Activated CD4-positive, alpha-beta T cell treated with anti-CD3 and anti-CD28 coated beads for 1 hour (primary cell): Measurements from ENCODE around the gene CXXC4.

Experiments
- DNase-seq: peaks from one replicate; pipeline ENCODE4 v3.0.0-alpha.2; 2020

CXXC4 gene

DNA sequence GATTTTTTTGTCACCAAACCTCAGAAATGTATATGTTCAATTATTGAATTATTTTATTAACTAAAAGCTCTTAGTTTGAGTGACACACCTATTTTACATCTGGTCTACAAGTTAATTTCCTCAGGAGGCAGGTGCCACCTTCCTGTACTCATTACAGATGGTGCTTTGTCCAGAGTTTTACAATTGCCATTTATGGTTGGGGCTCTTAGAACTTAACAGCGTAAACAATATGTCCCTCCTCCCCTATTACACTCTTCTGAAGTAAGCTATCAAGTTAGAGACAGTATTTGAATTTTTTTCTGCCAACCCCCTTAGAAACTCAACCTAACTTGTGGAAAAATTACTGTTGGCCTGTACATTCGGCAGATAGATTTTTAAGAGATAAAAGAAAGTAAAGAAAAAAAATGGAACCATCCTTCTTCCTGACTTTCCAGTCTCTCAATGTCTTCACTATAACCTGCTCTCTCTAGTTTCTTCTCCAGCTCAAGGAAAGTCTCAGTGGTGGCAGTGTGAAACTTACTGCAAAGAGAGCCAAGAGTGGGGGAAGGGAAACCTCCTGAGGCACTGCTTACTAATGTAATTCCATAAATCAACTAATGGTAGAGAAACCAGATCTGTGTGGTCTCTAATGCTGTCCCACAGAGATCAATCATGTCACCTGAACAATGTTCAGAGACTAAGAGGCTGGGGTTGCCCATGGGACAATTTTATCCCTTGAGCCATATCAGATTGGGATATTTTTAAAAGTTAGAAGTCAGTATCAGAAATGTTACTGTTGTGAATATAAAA, 7.8 kb downstream of the CXXC4 start:
- DNase-seq: no peak

DNA sequence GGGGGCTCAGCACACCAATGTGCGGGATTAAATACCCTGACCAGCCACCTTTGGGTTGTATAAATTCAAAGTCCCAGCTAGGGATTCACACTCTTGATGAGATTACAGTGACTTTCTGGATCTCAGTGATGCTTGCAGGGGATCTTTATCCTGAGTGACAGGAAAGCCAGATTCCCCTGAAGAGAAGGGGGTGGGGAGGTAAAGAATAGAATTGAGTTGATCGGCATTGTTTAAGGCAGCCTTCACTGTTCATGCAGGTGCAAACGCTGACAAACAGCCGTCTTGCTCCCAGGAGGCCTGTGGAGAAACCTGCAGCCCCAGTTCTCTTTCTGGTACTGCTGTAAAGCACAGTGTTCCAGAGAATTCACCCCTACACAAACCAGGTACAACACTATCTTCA, 19.0 kb downstream of the CXXC4 start:
- no peak for DNase-seq

DNA sequence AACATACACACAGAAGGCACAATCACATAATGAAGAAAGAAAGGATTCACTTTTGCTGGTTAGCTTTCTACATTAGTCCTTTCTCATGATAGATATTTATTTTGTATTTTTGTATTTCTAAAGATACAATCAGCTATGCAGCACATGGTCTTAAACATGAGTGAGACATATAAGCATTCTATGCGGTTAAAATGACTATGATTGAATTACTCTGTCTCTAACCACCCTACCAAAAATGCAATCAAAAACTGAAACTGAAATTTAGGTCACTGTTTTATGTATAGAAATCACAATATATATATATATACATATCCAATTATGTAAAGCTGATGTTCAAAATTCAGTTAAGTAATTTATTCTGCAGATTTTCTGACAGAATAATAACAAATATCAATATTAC, 21.9 kb downstream of the CXXC4 start:
- DNase-seq: no peak

DNA sequence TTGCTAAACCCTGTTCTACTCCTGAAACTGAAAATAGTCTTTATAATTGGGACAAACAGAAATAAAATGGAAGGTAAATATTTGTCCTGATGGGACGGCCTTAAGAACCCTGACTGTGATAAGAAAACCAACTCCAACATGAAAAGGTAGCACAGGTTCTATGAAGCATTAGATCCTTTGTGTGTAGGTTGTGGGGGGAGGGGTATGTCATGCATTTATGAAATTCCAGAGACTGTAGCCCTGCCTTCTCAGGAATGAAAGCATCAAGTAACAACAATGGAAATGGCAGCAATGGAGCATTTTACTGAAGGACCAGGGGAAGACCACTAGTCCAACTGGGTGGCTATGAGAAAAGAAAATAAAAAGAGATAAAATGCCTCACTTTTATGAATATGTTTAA, 23.9 kb downstream of the CXXC4 start:
- DNase-seq: no peak

DNA sequence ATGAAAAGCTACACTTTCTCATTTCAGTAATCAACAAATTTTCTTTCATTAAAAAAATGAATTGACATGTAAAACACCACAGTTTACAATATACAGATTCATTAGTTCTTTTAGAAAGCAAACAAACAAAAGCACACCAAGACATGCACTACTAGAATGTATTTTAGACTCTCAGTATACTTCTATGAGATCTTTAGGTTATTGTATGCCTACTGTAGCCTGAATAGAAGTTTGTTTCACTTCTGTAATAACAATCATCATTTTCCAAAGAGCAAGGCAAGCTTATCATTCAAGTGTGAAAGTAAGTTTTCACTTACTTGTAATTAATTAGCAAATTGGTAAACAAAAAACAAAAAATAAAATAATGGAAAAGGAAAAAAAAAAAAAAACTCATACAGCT, 24.9 kb downstream of the CXXC4 start:
- no peak for DNase-seq

DNA sequence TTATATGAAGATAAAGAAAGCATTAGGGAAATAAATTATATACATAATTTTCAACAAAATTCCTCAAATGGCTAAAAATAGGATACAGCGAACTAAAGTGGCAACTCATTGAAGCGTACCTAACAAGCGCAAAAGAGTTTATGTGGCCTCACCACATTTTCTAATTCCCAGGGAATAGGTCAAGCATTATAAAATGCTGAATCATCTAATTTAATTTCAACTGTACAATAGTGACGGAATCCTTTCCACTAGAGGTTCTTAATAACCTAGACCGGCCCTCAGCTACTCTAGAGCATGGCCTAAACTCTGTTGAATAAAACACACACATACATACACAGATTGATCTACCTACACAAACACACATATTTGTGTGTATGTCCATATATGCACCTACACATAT, 29.1 kb downstream of the CXXC4 start:
- DNase-seq: no peak

DNA sequence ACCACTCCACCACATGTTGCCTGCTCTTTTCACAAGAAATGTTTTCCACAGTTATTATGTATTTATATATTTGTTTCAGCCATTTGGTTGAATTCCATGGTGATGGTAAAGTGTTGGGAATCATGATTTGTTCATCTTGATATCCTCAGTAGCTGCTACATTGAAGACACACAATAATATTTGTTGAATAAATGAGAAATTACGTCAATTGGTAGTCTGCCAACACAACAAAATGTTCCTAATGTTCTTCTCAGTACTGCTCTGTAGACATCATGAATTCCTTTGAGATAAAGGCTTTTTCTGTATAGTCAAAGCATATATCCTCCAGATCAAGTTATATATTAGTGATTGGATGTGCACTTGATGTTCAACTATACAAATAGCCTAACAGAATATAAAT, 29.5 kb downstream of the CXXC4 start:
- DNase-seq: no peak

DNA sequence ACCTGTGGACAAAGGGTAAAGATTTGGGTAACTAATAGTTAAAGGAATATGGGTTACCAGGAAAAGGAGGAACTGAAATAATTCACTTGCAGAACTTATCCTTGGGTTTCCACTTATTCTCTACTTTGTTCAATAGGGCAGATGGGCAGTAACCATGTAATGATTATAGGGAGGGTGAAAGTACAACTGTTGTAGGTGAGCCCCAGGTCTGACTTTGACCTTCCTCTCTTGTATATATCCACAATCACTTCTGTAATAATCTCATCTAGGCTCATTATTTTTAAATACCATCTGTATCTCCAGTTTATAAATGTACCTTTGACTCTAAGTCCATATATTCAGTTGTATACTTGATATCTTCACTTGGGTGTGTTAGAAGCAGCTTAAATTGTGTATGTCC, 32.1 kb downstream of the CXXC4 start:
- DNase-seq: no peak

DNA sequence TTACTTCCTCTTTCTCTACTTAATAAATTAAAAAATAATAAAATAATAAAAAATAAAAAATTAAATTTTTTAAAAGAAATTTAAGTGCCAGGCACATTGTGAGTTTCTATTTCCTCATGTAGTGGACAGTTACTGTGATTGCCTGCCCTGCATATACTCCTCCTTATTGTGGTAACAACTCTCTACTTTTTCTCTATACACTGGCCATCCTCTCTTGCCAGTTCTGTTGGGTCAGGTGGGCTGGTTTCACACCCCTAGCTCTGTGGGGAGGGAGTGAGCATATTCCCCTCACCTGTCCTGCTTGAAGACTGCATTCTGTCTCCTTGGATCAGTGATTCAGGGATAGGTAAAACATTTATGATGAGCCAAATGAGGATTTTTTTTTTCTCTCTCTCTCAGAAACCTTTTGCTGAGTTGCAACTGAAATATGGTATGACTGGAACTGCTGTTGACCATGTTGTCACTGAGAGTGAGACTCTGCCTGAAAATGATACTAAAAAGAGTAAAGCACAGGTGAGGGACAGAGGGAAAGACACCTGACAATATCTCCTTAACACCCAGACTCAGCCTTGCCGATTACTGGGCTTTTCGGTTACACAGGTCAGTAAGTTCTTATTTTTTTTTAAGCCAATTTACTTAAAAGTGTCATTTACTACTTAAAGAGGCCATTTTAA, 37.2 kb downstream of the CXXC4 start:
- no peak for DNase-seq

DNA sequence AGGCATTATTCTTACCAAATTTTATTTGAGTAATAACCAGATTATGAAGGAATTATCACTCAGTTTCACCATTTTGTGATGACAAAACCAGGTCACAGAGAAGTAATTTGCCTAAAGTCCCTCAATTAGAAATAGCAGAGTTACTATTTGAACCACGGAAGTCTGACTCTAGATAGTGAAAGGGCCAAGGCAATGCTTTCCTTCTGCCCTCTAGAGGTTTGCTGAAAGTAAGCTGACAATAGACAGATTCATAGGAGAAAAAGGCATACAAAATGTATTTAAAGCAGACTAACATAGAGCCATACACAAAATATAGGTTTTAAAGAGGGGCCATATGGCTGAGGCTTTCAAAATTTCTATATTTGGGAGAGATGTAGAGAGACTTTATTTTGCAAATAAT, 43.1 kb downstream of the CXXC4 start:
- DNase-seq: no peak

DNA sequence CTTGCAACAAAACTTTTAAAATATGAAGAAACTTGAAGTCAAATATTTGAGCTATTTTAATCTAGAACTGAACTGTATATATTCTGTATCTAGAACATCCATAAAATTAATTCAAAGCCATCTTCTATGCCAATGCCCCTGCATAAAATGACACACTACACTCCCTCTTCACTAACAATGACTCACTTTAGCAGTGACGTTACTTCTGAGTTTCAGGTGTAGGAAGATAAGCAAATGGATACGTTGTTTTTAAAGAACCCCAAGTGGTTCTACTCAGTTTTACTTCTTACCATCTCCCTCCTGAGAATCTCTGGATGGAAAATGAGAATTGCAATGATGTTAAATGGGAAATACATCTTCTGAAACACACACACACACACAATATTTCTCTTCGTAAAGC, 45.2 kb downstream of the CXXC4 start:
- DNase-seq: no peak

DNA sequence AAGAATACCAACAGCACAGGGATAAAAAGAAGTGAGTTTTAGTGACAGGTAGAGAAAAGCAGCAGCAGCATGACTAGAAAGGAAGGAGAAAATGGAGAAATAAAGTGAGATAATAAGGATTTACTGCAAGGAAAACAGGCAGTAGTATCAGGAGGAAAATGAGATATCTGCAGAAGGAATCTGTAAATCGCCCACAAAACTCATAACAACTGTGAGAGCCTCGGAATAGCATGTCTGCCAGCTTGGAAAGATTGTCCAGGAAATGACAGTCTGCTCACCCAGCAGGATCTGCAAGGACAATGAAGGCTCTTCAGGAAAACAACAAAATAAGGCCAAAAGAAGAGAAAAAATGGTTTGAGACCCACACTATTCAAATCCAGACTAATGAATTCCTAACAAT, 47.4 kb downstream of the CXXC4 start:
- no peak for DNase-seq

DNA sequence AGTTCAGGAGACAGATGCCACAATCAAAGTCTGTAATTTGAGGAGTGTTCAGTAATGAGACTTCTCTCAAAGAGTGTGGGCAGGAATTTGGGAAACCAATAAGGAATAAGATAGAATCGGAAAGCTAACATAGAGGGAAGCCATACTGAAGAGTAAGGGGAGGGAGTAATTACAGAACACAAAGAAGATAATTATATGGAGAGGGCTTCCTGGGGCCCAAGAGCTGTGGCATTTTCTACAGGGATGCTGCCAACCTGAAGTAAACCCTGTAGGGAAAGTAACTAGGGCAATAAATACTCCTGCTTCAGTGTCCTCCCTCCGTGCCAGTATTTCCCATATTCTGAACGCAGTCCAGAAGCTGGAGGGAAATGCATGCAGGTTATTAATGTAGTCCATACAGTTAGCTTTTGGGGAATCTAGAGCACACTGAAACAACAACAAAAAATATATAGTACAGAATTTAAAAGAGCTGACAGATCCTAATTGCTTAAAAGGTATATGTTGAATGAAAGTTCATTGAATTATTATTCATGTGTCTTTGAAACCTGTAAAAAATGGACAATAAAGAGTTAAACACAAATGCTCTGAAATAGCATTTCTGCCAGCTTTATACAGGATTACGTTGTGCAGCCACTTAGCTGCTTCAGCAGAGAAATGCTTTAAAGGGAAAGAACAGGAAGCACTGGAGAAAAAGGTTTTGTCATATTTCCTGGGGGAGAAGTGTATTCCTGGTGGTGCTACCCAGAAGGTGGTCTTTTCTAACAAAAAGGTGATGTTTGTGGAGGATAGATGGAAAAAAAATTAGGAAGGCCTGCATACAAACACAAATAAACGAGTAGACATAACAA, 48.0 kb downstream of the CXXC4 start:
- DNase-seq: no peak

DNA sequence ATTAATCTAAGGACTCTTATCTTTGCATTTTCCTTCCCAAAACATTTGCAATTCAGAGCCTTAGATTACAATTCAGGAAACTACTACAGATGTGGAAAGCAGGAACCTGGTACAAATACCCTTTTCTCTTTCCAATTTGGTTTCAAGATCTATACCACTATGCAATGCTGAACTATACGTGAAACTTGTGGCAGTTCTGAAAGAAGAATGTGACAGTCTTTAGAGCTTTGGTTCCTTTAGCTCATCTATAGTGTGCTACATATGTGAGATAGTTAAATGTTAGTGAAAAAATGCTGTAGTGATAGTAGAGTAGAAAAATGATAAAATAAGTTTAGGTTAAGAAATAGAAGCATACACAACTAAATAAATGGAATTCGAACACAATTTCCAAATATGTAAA, 50.0 kb downstream of the CXXC4 start:
- DNase-seq: no peak

DNA sequence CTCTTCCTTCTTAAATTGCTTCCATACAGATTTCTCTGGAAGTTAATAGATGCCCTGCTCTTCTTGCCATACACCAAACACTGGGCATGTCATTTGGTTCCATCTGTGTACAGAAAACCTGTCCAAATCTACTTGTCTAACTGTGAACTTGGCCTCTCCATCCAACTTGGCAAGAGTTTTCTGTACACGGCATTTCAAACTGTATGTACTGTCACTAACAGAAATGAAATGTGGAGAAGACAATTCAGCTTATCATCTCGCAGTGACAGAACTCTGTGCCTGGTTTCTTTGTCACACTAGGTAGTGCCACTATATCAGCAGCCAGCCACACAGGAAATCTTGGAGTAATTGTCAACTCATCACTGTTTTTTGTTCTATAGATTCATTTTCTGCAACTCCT, 58.2 kb downstream of the CXXC4 start:
- DNase-seq: no peak

DNA sequence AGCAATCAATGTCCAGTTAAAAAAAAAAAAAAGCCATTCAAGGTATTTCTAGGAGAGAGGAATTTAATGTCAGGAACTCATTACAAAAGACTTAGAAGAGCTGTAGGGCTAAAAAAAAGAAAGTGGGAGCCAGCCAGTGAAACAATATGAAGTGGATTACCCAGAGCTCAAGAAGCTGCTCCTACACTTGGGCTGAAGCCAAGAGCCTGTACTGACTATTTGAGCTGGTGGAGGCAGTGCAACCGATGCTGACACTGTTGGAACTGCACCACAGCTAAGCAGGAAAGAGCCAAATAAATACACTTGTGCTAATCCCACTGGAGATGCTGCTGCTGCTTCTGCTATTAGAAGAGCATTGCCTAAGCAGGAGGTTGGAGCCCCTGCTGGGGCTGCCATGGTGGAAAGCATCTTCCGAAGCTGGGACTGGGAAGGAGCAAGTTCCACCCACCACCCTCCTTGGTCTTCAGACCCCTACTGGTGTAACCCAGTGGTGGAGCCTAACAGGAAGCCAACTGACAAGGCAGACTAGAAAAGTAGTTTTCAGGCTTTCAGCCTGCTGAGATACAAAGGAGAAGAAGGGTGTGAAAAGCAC, 65.4 kb downstream of the CXXC4 start:
- no peak for DNase-seq

DNA sequence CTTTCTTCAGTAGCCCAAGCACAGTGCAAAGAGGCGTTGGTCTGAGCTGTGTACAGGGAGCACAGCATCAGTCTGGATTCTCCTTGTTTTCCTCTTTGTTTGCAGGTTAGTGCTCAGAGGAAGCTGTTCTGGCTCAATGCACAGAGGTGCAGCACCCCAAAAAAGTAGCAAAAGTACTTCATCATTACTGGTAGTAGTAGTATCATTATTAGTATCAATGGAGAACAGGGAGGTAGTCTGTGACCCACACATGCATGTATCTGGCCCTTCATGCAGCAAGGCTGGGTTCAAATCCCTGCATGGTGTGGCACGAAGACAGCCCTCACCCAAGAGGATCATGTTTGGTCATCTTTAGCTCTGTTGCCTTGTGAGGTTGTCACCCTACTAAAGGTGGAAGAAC, 68.7 kb downstream of the CXXC4 start:
- no peak for DNase-seq

DNA sequence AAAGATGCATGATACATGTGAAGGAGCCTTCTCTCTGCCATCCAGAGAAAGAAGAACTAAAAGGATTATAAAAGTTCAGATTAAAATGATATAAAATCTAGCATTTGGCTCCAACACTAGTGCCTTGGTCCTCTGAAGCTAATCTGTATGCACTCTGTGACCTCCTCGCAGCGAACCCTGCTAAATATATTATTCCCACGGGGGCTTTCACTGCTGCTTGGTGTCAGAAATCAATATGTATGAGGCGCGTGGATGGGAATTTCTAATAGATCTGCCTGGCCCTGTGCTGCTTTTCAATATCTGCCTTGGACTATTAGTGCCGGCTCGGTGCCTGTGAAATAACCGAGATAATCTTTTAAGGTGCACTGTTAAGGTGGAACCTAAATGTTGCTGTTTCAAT, 69.7 kb downstream of the CXXC4 start:
- no peak for DNase-seq

DNA sequence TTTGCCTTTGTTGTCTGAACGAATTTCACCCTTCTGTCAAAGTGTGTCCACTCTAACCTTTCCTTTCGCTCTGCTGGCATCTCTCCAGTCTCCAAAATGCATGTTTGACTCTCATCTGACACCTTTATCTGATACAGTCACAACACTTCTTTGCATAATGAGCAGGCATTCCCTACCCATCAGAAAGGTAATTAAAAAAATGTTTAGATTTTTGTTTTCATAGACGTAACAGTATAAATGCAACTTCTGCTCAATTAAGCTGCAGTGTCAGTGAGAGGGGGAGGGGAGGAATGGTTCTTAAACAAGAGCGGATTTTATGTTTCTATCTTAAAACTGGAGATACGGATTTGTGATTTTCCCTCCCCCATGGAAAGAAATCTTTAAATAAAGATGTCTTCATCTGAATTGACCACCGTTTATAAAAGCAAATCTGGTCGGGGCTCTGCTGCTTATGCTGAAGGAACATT, 70.2 kb downstream of the CXXC4 start:
- no peak for DNase-seq

DNA sequence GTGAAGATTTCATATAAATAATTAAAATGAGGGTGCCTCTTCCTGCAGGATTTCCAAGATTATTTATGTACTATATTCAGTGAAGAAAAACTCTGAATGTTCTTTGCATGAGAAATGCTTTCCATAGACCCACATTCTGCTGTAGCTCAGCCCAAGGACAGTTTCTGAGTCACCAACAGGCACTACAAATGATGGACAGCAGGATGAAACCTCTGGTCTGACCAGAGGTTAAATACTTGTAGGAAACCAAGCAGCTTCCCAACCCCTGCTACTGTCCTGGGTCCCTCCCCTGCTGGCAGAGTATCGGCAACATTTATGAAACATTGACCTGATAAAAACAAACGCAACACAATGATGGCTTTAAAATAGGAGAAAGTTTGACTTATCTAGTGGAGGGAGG, 73.1 kb downstream of the CXXC4 start:
- DNase-seq: no peak

DNA sequence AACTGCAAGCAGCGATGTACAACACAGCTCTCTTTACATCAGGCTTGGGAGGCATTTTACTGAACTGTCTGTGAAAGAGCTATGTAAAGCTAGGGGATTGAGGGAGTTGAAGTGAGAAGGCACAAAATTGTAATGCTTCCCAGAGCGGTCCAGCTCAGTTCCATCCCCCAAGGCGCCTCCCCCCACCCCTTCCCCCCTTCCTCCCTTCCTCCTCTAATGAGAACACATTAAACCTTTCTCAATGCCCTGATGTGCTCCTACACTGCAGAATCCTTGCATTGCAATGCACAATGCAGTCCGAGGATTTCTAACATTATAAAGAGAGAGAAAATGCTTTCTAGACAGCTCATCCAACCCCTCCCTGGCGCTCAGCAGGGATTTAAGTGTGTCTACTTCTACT, 73.9 kb downstream of the CXXC4 start:
- DNase-seq: no peak
